H1 (cell line): ENCODE data around the gene MAML3. TPM values are rescaled to one million over a fixed set of nuclear protein-coding genes. Genes with fewer than 3 reads are reported as not detected.

Experiments used
- ATF3 ChIP-seq: IDR thresholded peaks from 2 replicates; pipeline ENCODE4 v1.6.1; 2011; ENCODE audit warnings: low read depth, mild to moderate bottlenecking, low read length; ENCODE audit not compliant: insufficient read depth
- CHD7 ChIP-seq: fragments of 300-600 bp; sonication (generic); IDR thresholded peaks from 2 replicates; pipeline ENCODE4 v1.7.1; 2012; ENCODE audit warnings: low read length, moderate library complexity, mild to moderate bottlenecking, inconsistent platforms; ENCODE audit not compliant: insufficient replicate concordance
- CTCF ChIP-seq, 3 experiments: IDR thresholded peaks; 1 replicate in 2 of 3; 2 replicates in 1 of 3; pipeline versions ENCODE4 v1.5.1 to v1.6.1; 2011; ENCODE audit warnings: low read length in 3 of 3, mild to moderate bottlenecking in 3 of 3, inconsistent platforms in 2 of 3, low read depth in 1 of 3, moderate library complexity in 1 of 3; ENCODE audit not compliant: insufficient read depth in 1 of 3; ENCODE audit errors: control extremely low read depth in 1 of 3
- HDAC2 ChIP-seq, 2 experiments: fragments of 300-600 bp in 1 of 2; sonication (generic) in 1 of 2; IDR thresholded peaks; 2 replicates each; pipeline ENCODE4 v1.6.1; 2011 to 2012; ENCODE audit warnings: low read depth in 2 of 2, low read length in 2 of 2, mild to moderate bottlenecking in 2 of 2, moderate library complexity in 2 of 2, borderline replicate concordance in 1 of 2, inconsistent platforms in 1 of 2
- JUND ChIP-seq: IDR thresholded peaks from 2 replicates; pipeline ENCODE4 v1.6.1; 2011; ENCODE audit warnings: mild to moderate bottlenecking, improper control_type of control experiment, low read length
- TBP ChIP-seq: IDR thresholded peaks from 2 replicates; pipeline ENCODE4 v1.6.1; 2011; ENCODE audit warnings: low read depth, low read length, improper control_type of control experiment
- polyA plus RNA-seq, 7 experiments: library from polyadenylated mRNA; depleted of rRNA in 3 of 7; stranded (reverse) in 5 of 7; unstranded in 2 of 7; fragments of >200 nt in 5 of 7; fragments of 200-250 nt in 2 of 7; gene quantifications; 1 replicate in 5 of 7; 2 replicates in 1 of 7; 4 replicates in 1 of 7; pipeline versions ENCODE4 v1.2.1 to v1.2.3, GENCODE V29; 2011 to 2013; ENCODE audit warnings: missing spikeins in 2 of 7, mixed read lengths in 2 of 7
- total RNA-seq: library from RNA; stranded (reverse); fragmentation: NEBNext Ultra II Directional; extraction: Animal tissue kit (Norgen Biotek cat#: 25700); gene quantifications from 2 replicates; pipeline ENCODE4 v1.2.1, GENCODE V29; 2021

MAML3 gene
- total and polyA plus RNA-seq, 2 of the 8 experiments (the other 6 are each of a cell fraction or from before 2014, with no cell fraction given): 2.1 to 5.7 TPM

- no peak for TF ChIP-seq CHD7
- TF ChIP-seq ATF3: no peak
- no peak for TF ChIP-seq HDAC2 (IDR thresholded peaks at IDR 0.05; ENCODE audit: borderline replicate concordance in 1 of 2, low read depth in 2 of 2, low read length in 2 of 2)
- no peak for TF ChIP-seq TBP
- no peak for TF ChIP-seq CTCF (IDR thresholded peaks at IDR 0.05; ENCODE audit: control extremely low read depth in 1 of 3, insufficient read depth in 1 of 3, low read depth in 1 of 3, low read length in 3 of 3)
- TF ChIP-seq JUND: no peak
Observed at GRCh38 chr4:140105436-140105835, 48.5 kb downstream of the MAML3 start (continued).
